ENCODE results near the gene ENPP4. TPM values are rescaled to one million over a fixed set of nuclear protein-coding genes. Genes with fewer than 3 reads are reported as not detected.

ENPP4 gene
- total and polyA plus RNA-seq, 2 of the 4 experiments (the other 2 are of a cell fraction): under 0.01 to 0.03 TPM

DNA sequence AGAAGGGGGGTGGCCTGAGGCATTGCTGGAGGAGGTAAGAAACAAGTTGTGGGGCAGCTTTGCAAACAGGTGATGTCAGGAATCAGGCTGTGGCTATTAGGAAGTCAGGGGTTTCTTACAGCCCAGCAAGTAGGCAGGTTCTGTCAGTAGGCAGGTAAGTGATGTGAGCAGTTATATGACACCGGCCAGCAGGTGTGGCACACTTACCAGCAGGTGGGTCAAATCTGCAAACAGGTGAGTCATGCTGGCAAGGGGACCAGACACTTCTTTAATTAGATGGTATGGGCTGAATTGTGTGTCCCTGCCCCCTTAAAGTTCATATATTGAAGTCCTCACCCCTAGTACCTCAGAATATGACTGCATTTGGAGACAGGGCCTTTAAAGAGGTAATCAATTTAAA lies 16.4 kb upstream of the ENPP4 start:
- no peaks in the 10 kb centered on the region for H4K20me1 ChIP-seq (ENCODE audit: insufficient read depth, low read length)
- BruUV-seq (replicated peaks): no TSS peak
- H4K5ac ChIP-seq (ENCODE audit: low read depth, low read length): no peak overlapping the region
- dilution Hi-C loops (cut with HindIII; ENCODE audit: low sequenced_read_pairs, unreplicated experiment): no loop called here
- H3K9ac ChIP-seq (ENCODE audit: low read depth, low read length): no peak overlapping the region
- H2AK9ac ChIP-seq (replicated peaks; ENCODE audit: low read depth, low read length, poor library complexity): no peak overlapping the region
- DNase-seq (no peak), ATAC-seq (ENCODE audit: low read depth) (no peak)
- H3K14ac ChIP-seq (replicated peaks; ENCODE audit: low read depth, low read length): no peak overlapping the region
- H3K79me1 ChIP-seq (ENCODE audit: low read depth in 1 of 2, low read length in 2 of 2): no peaks in the 10 kb centered on the region
- no peak overlapping the region for H3K4me2 ChIP-seq (ENCODE audit: low read depth, low read length)
- H3K56ac ChIP-seq (ENCODE audit: extremely low read depth, insufficient read depth, low read length): no peak overlapping the region
- CTCF ChIA-PET: no interaction called here
- H2AFZ ChIP-seq (replicated peaks; ENCODE audit: low read length, poor library complexity): no peak overlapping the region
- no peak overlapping the region for H3K18ac ChIP-seq (ENCODE audit: low read depth, low read length)
- no peak overlapping the region for H4K91ac ChIP-seq (ENCODE audit: insufficient read depth, low read depth, low read length)
- no peak overlapping the region for H2AK5ac ChIP-seq (ENCODE audit: low read depth, low read length)
- no peaks in the 10 kb centered on the region for H3K4me1 ChIP-seq (ENCODE audit: control insufficient read depth, insufficient read depth, low read length)
- H3K9me1 ChIP-seq (ENCODE audit: insufficient read depth, low read length): no peaks in the 10 kb centered on the region
- H3K9me3 ChIP-seq (ENCODE audit: control insufficient read depth, insufficient read depth, low read length): no peaks in the 10 kb centered on the region
- H2BK15ac ChIP-seq (ENCODE audit: low read depth, low read length): no peak overlapping the region
- intact Hi-C loops (cut with micrococcal nuclease): no loop called here
- H3K36me3 ChIP-seq (ENCODE audit: control insufficient read depth, insufficient read depth, low read length): no peaks in the 10 kb centered on the region
- no peak overlapping the region for H2BK120ac ChIP-seq (ENCODE audit: low read depth, low read length)
- WGBS, 2 experiments (ENCODE audit: extremely low coverage in 2 of 2, insufficient read length in 1 of 2): no CpG with 5 or more reads among the region's 1 CpG
- no peak overlapping the region for H3K4ac ChIP-seq (ENCODE audit: low read depth, low read length)
- POLR2A ChIA-PET (ENCODE audit: unreplicated experiment): no interaction called here
- no peak overlapping the region for H2BK20ac ChIP-seq (ENCODE audit: low read depth, low read length)
- TF ChIP-seq FOS (IDR thresholded peaks at IDR 0.05; ENCODE audit: low read depth, low read length): no peak
- TF ChIP-seq CTCF (conservative IDR thresholded peaks at IDR 0.05; ENCODE audit: low read depth, low read length): no peak
- no peak for TF ChIP-seq MXI1 (IDR thresholded peaks at IDR 0.05; ENCODE audit: borderline replicate concordance, low read depth, low read length)
- no peak for TF ChIP-seq MAFK (IDR thresholded peaks at IDR 0.05; ENCODE audit: low read depth, low read length)
- TF ChIP-seq BHLHE40 (IDR thresholded peaks at IDR 0.05; ENCODE audit: low read depth, low read length): no peak
- TF ChIP-seq RFX5 (IDR thresholded peaks at IDR 0.05; ENCODE audit: low read depth, low read length): no peak
- no peak for TF ChIP-seq MAZ (IDR thresholded peaks at IDR 0.05; ENCODE audit: borderline replicate concordance, low read depth, low read length)
- TF ChIP-seq RAD21 (IDR thresholded peaks at IDR 0.05; ENCODE audit: low read length): no peak
- TF ChIP-seq ELK1 (IDR thresholded peaks at IDR 0.05; ENCODE audit: borderline replicate concordance, low read depth, low read length): no peak
- TF ChIP-seq POLR2A (IDR thresholded peaks at IDR 0.05; ENCODE audit: low read depth, low read length): no peak
- TF ChIP-seq, protein P1, sequence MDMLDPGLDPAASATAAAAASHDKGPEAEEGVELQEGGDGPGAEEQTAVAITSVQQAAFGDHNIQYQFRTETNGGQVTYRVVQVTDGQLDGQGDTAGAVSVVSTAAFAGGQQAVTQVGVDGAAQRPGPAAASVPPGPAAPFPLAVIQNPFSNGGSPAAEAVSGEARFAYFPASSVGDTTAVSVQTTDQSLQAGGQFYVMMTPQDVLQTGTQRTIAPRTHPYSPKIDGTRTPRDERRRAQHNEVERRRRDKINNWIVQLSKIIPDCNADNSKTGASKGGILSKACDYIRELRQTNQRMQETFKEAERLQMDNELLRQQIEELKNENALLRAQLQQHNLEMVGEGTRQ (IDR thresholded peaks at IDR 0.05; ENCODE audit: low read depth, low read length): no peak
- TF ChIP-seq CEBPB (IDR thresholded peaks at IDR 0.05; ENCODE audit: low read depth, low read length): no peak
- no peak for TF ChIP-seq NFE2L2 (IDR thresholded peaks at IDR 0.05; ENCODE audit: low read depth, low read length)
- no peak for TF ChIP-seq CHD1 (IDR thresholded peaks at IDR 0.05; ENCODE audit: low read depth, low read length)
- no peak for TF ChIP-seq RCOR1 (IDR thresholded peaks at IDR 0.05; ENCODE audit: insufficient replicate concordance, low read length)
- TF ChIP-seq SMC3 (IDR thresholded peaks at IDR 0.05; ENCODE audit: low read depth, low read length): no peak
- no peak overlapping the region for H2BK5ac ChIP-seq (ENCODE audit: low read depth, low read length, poor library complexity, severe bottlenecking)
- no peak overlapping the region for H3K27ac ChIP-seq (ENCODE audit: insufficient read depth, low read length)
- no peak overlapping the region for H4K8ac ChIP-seq (ENCODE audit: low read depth in 2 of 2, low read length in 2 of 2)
- in situ Hi-C loops (cut with MboI; ENCODE audit: low sequenced_read_pairs): no loop called here
- no peak overlapping the region for H3K23ac ChIP-seq (ENCODE audit: low read depth, low read length)
- H3K27me3 ChIP-seq (ENCODE audit: control insufficient read depth, insufficient read depth, low read length): no peaks in the 10 kb centered on the region
- no peak overlapping the region for H3K4me3 ChIP-seq (ENCODE audit: insufficient read depth, low read depth, low read length)

Data from IMR-90 (cell line).